GM12878 (cell line): ENCODE measurements around the gene PLAC1. TPM values are rescaled to one million over a fixed set of nuclear protein-coding genes. Genes with fewer than 3 reads are reported as not detected.

ENCODE experiments used
- ATAC-seq: fragments of 200-7000 bp; cut with Tn5 transposase; 3 replicates; pipeline ENCODE4 v1.9.1; 2020; ENCODE audit warnings: mild to moderate bottlenecking, moderate library complexity
- BruUV-seq: library from RNA; stranded (reverse); fragments of 400-500 nt; replicated peaks from 2 replicates; lab custom pipeline; 2021; lab: Mats Ljungman, UMichigan
- CTCF ChIA-PET: fragments of 300-600 bp; sonication (Branson Sonifier 250); formaldehyde crosslinking; extraction: SDS; loops from one replicate; lab custom pipeline; 2021; ENCODE audit warnings: inconsistent platforms; lab: Yijun Ruan, JAX
- POLR2A ChIA-PET: fragments of 350-600 bp; formaldehyde crosslinking; extraction: SDS; loops from one replicate; lab custom pipeline; 2021; ENCODE audit warnings: inconsistent platforms; lab: Charles Lee
- RAD21 ChIA-PET: fragments of 300-600 bp; sonication (Branson Sonifier 250); formaldehyde crosslinking; loops from one replicate; lab custom pipeline; 2023; ENCODE audit warnings: antibody characterized with exemption; ENCODE audit not compliant: unreplicated experiment; lab: Charles Lee
- SMC1A ChIA-PET: fragments of 300-600 bp; sonication (Branson Sonifier 250); formaldehyde crosslinking; loops from one replicate; lab custom pipeline; 2023; ENCODE audit not compliant: unreplicated experiment, uncharacterized antibody; lab: Charles Lee
- DNase-seq: peaks from one replicate; pipeline ENCODE4 v3.0.0-alpha.2; 2011; ENCODE audit warnings: low read depth, low spot score
- FAIRE-seq: peaks from 3 replicates; lab custom pipeline; 2011; peaks lifted over from hg19 to GRCh38; lab: Jason Lieb, UNC
- H2AFZ ChIP-seq: 2 replicates; pipeline ENCODE4 v1.6.0; 2011; ENCODE audit warnings: low read depth, low read length, control low read depth; ENCODE audit not compliant: control insufficient read depth
- H3K27ac ChIP-seq: 2 replicates; pipeline ENCODE4 v1.5.1; 2011; ENCODE audit warnings: control low read depth; ENCODE audit not compliant: control insufficient read depth, insufficient read depth
- H3K27me3 ChIP-seq, 2 experiments: replicated peaks in 1 of 2; 2 replicates each; pipeline versions ENCODE4 v1.6.0 to v1.6.1; 2011; ENCODE audit warnings: low read length in 1 of 2; ENCODE audit not compliant: control insufficient read depth in 2 of 2, insufficient read depth in 2 of 2
- H3K36me3 ChIP-seq, 2 experiments: 2 replicates each; pipeline ENCODE4 v1.5.1; 2011; ENCODE audit warnings: low read length in 1 of 2; ENCODE audit not compliant: control insufficient read depth in 2 of 2, insufficient read depth in 2 of 2
- H3K4me1 ChIP-seq: 2 replicates; pipeline ENCODE4 v1.6.1; 2011; ENCODE audit warnings: mild to moderate bottlenecking, low read length, moderate library complexity, mixed read lengths; ENCODE audit not compliant: control insufficient read depth, insufficient read depth
- H3K4me2 ChIP-seq: 2 replicates; pipeline ENCODE4 v1.6.0; 2011; ENCODE audit warnings: control low read depth; ENCODE audit not compliant: control insufficient read depth, insufficient read depth
- H3K4me3 ChIP-seq: fragments of 200-600 bp; sonication (generic); 2 replicates; pipeline ENCODE4 v1.5.1; 2016
- H3K79me2 ChIP-seq: 2 replicates; pipeline ENCODE4 v1.6.0; 2011; ENCODE audit warnings: low read length; ENCODE audit not compliant: control insufficient read depth, insufficient read depth
- H3K9ac ChIP-seq: 2 replicates; pipeline ENCODE4 v1.8.0; 2011; ENCODE audit warnings: low read length, control low read depth, mixed read lengths; ENCODE audit not compliant: control insufficient read depth, insufficient read depth
- H3K9me3 ChIP-seq: replicated peaks from 3 replicates; pipeline ENCODE4 v1.5.1; 2011; ENCODE audit warnings: mild to moderate bottlenecking, low read length; ENCODE audit not compliant: control insufficient read depth, insufficient read depth
- H4K20me1 ChIP-seq: 2 replicates; pipeline ENCODE4 v1.6.0; 2011; ENCODE audit not compliant: control insufficient read depth, insufficient read depth
- ASH2L ChIP-seq: fragments of 300-600, 200-600 bp; sonication (generic); IDR thresholded peaks from 2 replicates; pipeline ENCODE4 v1.6.1; 2017; ENCODE audit warnings: low read depth, mild to moderate bottlenecking, borderline replicate concordance
- BACH1 ChIP-seq: fragments of 450-650 bp; IDR thresholded peaks from 2 replicates; pipeline ENCODE4 v1.6.1; 2017; ENCODE audit warnings: mild to moderate bottlenecking, borderline replicate concordance
- SIN3A ChIP-seq: IDR thresholded peaks from 2 replicates; pipeline ENCODE4 v1.6.1; 2012; ENCODE audit warnings: low read depth, low read length, improper control_type of control experiment
- SIX5 ChIP-seq: IDR thresholded peaks from 2 replicates; pipeline ENCODE4 v1.6.1; 2011; ENCODE audit warnings: mild to moderate bottlenecking, low read depth, low read length, moderate library complexity; ENCODE audit not compliant: severe bottlenecking
- SREBF1 ChIP-seq: IDR thresholded peaks from 2 replicates; pipeline ENCODE4 v1.6.1; 2012; ENCODE audit warnings: mild to moderate bottlenecking, low read length
- SUPT20H ChIP-seq: IDR thresholded peaks from 2 replicates; pipeline ENCODE4 v1.6.1; 2011; ENCODE audit warnings: low read depth, mild to moderate bottlenecking, low read length, moderate library complexity, borderline replicate concordance; ENCODE audit not compliant: control insufficient read depth
- ZNF217 ChIP-seq: fragments of 450-650 bp; IDR thresholded peaks from 2 replicates; pipeline ENCODE4 v1.6.1; 2017; ENCODE audit warnings: antibody characterized with exemption, mild to moderate bottlenecking
- ZNF274 ChIP-seq: IDR thresholded peaks from one replicate; pipeline ENCODE4 v1.8.0; 2011; ENCODE audit not compliant: insufficient read length, insufficient read depth
- WGBS: methylation state at CpG from one replicate; pipeline ENCODE4 v1.1.6; 2016; ENCODE audit warnings: low lambda C conversion rate; ENCODE audit not compliant: insufficient replicate concordance, insufficient coverage; ENCODE audit errors: missing lambda C conversion rate; 5-methylcytosine and 5-hydroxymethylcytosine counted together
- in situ Hi-C: fragments of 300-500 bp; cut with MboI; formaldehyde crosslinking; loops from 9 replicates; pipeline ENCODE4 v1.14.3; 2018; ENCODE audit warnings: mixed read lengths
- intact Hi-C: fragments of 100-400 bp; cut with micrococcal nuclease; formaldehyde crosslinking; loops from one replicate; pipeline ENCODE4 v1.14.2; 2022; ENCODE audit not compliant: unreplicated experiment
- polyA plus RNA-seq, 11 experiments: library from polyadenylated mRNA; depleted of rRNA in 4 of 11; unstranded in 6 of 11; stranded (reverse) in 5 of 11; fragments of >200 nt; fragmentation: Nextera tagmentation in 4 of 11; fragmentation: Illumina TruSeq in 1 of 11; extraction: Ambion mirVana in 4 of 11; extraction: Trizol in 1 of 11; gene quantifications; 1 replicate in 1 of 11; 2 replicates in 10 of 11; pipeline versions ENCODE4 v1.2.1 to v1.2.3, GENCODE V29; 2011 to 2016; ENCODE audit warnings: inconsistent platforms in 2 of 11, missing spikeins in 2 of 11, low read depth in 1 of 11
- total RNA-seq, 4 experiments: library from RNA; depleted of rRNA in 3 of 4; stranded (reverse); fragments of >200 nt in 3 of 4; fragmentation: Illumina TruSeq in 1 of 4; extraction: Trizol in 1 of 4; gene quantifications; 2 replicates each; pipeline versions ENCODE4 v1.2.1 to v1.2.3, GENCODE V29; 2013 to 2021
- TF ChIP-seq, protein P1 (sequence below): IDR thresholded peaks from 2 replicates; pipeline ENCODE4 v1.6.1; 2012; ENCODE audit warnings: mild to moderate bottlenecking, low read depth, low read length

PLAC1 gene
- total and polyA plus RNA-seq, 10 of the 15 experiments (the other 5 are each of a cell fraction or from before 2014, with no cell fraction given): 0.05 to 0.42 (median 0.17) TPM; not detected in 5

DNA sequence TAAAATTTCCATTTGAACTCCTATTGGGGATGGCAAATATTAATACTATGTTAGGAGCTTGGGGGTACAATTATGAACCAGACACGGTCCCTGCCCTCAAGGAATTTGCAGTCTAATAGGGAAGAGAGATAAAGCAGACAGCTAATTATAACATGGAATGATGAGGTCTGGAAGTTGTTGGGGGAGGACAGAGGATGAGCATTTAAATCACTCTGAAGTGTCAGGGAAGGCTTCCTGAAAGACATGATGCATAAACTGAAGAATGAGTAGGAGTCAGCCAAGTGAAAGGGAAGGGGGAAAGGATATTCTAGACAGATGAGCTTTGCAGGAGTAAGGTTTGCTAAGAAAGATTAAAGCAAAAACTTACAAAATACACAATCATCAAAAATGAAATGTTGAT is 15.9 kb downstream of the PLAC1 start:
- no peaks in the 10 kb centered on the region for H3K9me3 ChIP-seq
- H2AFZ ChIP-seq: no peak overlapping the region
- intact Hi-C loops: no loop called here
- H3K4me2 ChIP-seq: no peak overlapping the region
- no peak for TF ChIP-seq SIN3A
- TF ChIP-seq ZNF274: no peak
- TF ChIP-seq ASH2L: no peak
- no peak for TF ChIP-seq ZNF217
- TF ChIP-seq SREBF1: no peak
- no peak for TF ChIP-seq SIX5
- TF ChIP-seq SUPT20H: no peak
- TF ChIP-seq BACH1: no peak
- TF ChIP-seq, protein P1, sequence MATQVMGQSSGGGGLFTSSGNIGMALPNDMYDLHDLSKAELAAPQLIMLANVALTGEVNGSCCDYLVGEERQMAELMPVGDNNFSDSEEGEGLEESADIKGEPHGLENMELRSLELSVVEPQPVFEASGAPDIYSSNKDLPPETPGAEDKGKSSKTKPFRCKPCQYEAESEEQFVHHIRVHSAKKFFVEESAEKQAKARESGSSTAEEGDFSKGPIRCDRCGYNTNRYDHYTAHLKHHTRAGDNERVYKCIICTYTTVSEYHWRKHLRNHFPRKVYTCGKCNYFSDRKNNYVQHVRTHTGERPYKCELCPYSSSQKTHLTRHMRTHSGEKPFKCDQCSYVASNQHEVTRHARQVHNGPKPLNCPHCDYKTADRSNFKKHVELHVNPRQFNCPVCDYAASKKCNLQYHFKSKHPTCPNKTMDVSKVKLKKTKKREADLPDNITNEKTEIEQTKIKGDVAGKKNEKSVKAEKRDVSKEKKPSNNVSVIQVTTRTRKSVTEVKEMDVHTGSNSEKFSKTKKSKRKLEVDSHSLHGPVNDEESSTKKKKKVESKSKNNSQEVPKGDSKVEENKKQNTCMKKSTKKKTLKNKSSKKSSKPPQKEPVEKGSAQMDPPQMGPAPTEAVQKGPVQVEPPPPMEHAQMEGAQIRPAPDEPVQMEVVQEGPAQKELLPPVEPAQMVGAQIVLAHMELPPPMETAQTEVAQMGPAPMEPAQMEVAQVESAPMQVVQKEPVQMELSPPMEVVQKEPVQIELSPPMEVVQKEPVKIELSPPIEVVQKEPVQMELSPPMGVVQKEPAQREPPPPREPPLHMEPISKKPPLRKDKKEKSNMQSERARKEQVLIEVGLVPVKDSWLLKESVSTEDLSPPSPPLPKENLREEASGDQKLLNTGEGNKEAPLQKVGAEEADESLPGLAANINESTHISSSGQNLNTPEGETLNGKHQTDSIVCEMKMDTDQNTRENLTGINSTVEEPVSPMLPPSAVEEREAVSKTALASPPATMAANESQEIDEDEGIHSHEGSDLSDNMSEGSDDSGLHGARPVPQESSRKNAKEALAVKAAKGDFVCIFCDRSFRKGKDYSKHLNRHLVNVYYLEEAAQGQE: no peak
- no peaks in the 10 kb centered on the region for H3K4me1 ChIP-seq
- ATAC-seq (no peak), DNase-seq (no peak), FAIRE-seq (no peak)
- BruUV-seq: no TSS peak
- RAD21 ChIA-PET: no interaction called here
- POLR2A ChIA-PET: interaction anchor here (0.7 kb wide), 1 partner anchor 18 kb away, joined by 4 read pairs; no protein-coding TSS in a partner anchor
- no peak overlapping the region for H3K27ac ChIP-seq
- no peaks in the 10 kb centered on the region for H3K36me3 ChIP-seq
- CTCF ChIA-PET: interaction anchor here (0.8 kb wide), 1 partner anchor 44 kb away, joined by 5 read pairs; no protein-coding TSS in a partner anchor
- no peak overlapping the region for H3K9ac ChIP-seq
- no peak overlapping the region for H3K4me3 ChIP-seq
- in situ Hi-C loops: no loop called here
- no peaks in the 10 kb centered on the region for H3K79me2 ChIP-seq
- no peaks in the 10 kb centered on the region for H3K27me3 ChIP-seq
- SMC1A ChIA-PET: interaction anchor here (0.9 to 1.1 kb wide), 2 partner anchors 20 to 47 kb away, joined by 3 to 4 read pairs; no protein-coding TSS in a partner anchor
- no peaks in the 10 kb centered on the region for H4K20me1 ChIP-seq
- WGBS: 67% methylated on average over 1 of the region's 1 CpG
